Tibial artery (tissue), 4 donors: ENCODE measurements around the gene SYNE1.

Experiments used
- DNase-seq, 2 donors: peaks; one replicate each; pipeline ENCODE4 v3.0.0-alpha.2; 2019
- H3K27ac ChIP-seq, 2 donors: fragments of 200-600 bp; sonication (generic) in 1 of 2; 1 replicate in 1 of 2; 2 replicates in 1 of 2; pipeline ENCODE4 v1.5.1; 2018 to 2019; ENCODE audit warnings: mild to moderate bottlenecking in 1 of 2
- H3K27me3 ChIP-seq, 2 donors: fragments of 200-600 bp; sonication (generic) in 1 of 2; one replicate each; pipeline versions ENCODE4 v1.5.1 to v1.6.0; 2016 to 2019
- H3K36me3 ChIP-seq, 3 donors: fragments of 200-600 bp; sonication (generic) in 2 of 3; one replicate each; pipeline ENCODE4 v1.5.1; 2016 to 2019; ENCODE audit warnings: mild to moderate bottlenecking in 2 of 3
- H3K4me1 ChIP-seq, 4 donors: fragments of 200-600 bp; sonication (generic) in 2 of 4; 1 replicate in 3 of 4; 2 replicates in 1 of 4; pipeline ENCODE4 v1.5.1; 2016 to 2019
- H3K4me3 ChIP-seq, 2 donors: fragments of 200-600 bp; sonication (generic) in 1 of 2; 1 replicate in 1 of 2; 2 replicates in 1 of 2; pipeline ENCODE4 v1.5.1; 2018 to 2019; ENCODE audit warnings: mild to moderate bottlenecking in 2 of 2
- H3K9me3 ChIP-seq, 3 donors: fragments of 200-600 bp; sonication (generic) in 1 of 3; one replicate each; pipeline ENCODE4 v1.5.1; 2016 to 2019
- intact Hi-C: fragments of 100-400 bp; cut with DNase I; formaldehyde crosslinking; loops from one replicate; pipeline ENCODE4 v1.15.0; 2023; ENCODE audit warnings: low total_unique reads
- TF ChIP-seq, protein P1 (sequence below), 2 experiments: fragments of 200-600 bp in 1 of 2; fragments of 450-650 bp in 1 of 2; IDR thresholded peaks; one replicate each; pipeline ENCODE4 v1.5.1; 2017 to 2019; ENCODE audit warnings: antibody characterized with exemption in 2 of 2, mild to moderate bottlenecking in 1 of 2, moderate library complexity in 1 of 2

SYNE1 gene

DNA sequence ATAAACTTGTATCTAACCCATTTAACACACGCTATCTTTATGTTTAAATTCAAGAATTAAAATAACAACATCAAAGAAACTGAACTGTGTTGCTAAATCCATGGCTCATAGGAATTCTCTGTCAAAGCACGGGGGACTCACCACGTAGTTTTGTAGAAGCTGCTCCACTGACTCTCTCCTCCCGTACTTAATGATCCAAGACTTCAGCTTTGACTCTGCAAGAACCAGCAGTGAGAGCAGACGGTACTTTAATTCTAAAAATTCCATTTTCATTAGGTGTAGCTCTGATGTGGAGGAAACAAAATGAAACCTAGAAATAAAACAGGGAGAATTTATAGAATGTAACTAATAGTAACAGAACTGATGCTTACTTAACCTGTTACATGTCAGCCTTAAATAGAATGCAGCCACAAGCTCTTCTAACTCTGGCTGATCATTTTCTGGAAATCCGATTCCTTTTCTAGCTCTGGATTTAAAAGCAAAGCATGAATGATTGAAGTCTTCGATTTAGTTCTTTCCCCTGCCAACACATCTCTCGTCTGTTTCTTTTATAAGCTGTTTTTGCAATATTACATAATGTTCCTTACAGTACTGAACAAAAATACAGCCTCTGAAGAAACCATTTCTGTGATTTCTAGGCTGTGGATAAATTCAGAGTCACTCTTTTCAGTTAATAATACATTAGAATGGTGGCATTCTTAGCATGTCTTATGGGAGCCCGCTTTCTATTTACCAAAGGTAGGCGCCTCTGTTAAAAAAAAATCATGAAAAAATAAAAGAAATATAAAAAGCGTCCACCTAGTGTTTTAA lies 165.5 kb downstream of the SYNE1 start:
- intact Hi-C loops, result no loop called here
- Histone ChIP-seq H3K9me3 (no peaks in the 10 kb centered on the region), H3K27ac (peak overlapping the region; percentile 39 to 40), H3K4me3 (peak overlapping the region; percentile 41 to 48), H3K27me3 (no peaks in the 10 kb centered on the region), H3K4me1 (peaks cover 0 to 8% (median 0%) of the 10 kb centered on the region in 4 donors), H3K36me3 (no peaks in the 10 kb centered on the region)
- DNase-seq, result no peak
- TF ChIP-seq, protein P1, sequence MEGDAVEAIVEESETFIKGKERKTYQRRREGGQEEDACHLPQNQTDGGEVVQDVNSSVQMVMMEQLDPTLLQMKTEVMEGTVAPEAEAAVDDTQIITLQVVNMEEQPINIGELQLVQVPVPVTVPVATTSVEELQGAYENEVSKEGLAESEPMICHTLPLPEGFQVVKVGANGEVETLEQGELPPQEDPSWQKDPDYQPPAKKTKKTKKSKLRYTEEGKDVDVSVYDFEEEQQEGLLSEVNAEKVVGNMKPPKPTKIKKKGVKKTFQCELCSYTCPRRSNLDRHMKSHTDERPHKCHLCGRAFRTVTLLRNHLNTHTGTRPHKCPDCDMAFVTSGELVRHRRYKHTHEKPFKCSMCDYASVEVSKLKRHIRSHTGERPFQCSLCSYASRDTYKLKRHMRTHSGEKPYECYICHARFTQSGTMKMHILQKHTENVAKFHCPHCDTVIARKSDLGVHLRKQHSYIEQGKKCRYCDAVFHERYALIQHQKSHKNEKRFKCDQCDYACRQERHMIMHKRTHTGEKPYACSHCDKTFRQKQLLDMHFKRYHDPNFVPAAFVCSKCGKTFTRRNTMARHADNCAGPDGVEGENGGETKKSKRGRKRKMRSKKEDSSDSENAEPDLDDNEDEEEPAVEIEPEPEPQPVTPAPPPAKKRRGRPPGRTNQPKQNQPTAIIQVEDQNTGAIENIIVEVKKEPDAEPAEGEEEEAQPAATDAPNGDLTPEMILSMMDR (IDR thresholded peaks at IDR 0.05), result no peak

DNA sequence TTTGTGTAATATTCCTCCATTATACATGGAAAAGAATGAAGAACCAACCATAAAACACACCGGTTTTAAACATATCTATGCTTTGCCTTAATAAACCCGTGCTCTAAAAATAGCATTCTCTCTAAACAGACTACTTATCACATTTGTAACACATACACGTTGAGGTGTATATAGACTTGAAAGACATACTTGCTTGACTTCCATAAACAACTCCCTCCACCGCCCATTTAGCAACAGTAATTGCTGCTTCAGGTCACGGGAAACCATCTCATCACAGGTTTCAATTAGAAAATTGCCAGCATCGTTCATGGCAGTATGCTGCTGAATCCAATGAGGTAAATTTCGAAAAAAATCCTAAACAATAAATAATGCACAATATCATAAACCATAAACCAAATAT lies 174.0 kb downstream of the SYNE1 start:
- no peaks in the 10 kb centered on the region for H3K4me1 ChIP-seq
- no peaks in the 10 kb centered on the region for H3K9me3 ChIP-seq
- no peaks in the 10 kb centered on the region for H3K36me3 ChIP-seq
- no peak for DNase-seq
- intact Hi-C loops, result no loop called here
- no peaks in the 10 kb centered on the region for H3K27me3 ChIP-seq
- peak overlapping the region in 1 of 2 donors; percentile 17 for H3K4me3 ChIP-seq
- H3K27ac ChIP-seq, result no peak overlapping the region
- TF ChIP-seq, protein P1 (IDR thresholded peaks at IDR 0.05), result no peak

DNA sequence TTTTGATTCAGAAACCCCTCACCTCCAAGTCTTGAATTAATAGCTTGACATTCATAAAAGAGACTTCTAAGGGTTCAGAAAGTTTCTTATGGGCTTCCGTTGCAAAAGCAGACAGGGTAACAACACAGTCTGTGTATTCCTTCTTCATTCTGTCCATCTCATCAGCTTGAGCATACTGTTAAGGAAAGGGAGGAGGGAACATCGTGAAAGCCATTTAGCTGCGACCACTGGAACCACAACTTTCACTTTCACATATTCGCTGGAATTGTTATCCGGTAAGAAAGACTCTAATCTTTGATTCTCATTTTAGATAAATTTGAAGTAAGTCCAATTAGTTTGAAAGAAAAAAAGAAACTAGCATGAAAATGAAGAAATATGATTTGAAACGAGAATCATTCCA lies 174.4 kb downstream of the SYNE1 start:
- Histone ChIP-seq H3K27me3 (no peaks in the 10 kb centered on the region), H3K9me3 (no peaks in the 10 kb centered on the region), H3K4me3 (peak overlapping the region in 1 of 2 donors; percentile 17), H3K4me1 (no peaks in the 10 kb centered on the region), H3K27ac (no peak overlapping the region), H3K36me3 (no peaks in the 10 kb centered on the region)
- TF ChIP-seq, protein P1 (IDR thresholded peaks at IDR 0.05), result no peak
- DNase-seq, result no peak
- intact Hi-C loops, result no loop called here

DNA sequence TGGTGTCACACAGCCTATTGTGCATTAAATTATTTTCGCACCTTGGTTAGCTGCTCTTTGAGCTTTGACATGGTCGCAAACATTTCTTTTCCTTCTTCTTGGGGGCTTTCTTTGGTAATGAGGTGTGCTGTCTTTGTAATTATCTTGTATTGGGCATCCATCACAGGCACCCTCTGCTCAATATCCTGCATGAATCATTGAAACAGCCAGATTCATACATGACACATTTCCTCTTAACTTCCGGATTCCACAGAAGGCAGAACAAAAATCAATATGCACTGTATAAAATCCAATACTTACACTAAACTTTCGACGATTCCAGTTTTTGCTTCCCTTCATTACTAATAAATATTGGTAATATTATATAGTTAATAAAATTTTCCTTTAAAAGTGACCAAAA lies 175.6 kb downstream of the SYNE1 start:
- no peaks in the 10 kb centered on the region for H3K4me1 ChIP-seq
- TF ChIP-seq, protein P1 (IDR thresholded peaks at IDR 0.05), result no peak
- H3K27me3 ChIP-seq, result no peaks in the 10 kb centered on the region
- no peaks in the 10 kb centered on the region for H3K9me3 ChIP-seq
- no peak overlapping the region for H3K4me3 ChIP-seq
- intact Hi-C loops, result no loop called here
- no peak for DNase-seq
- H3K27ac ChIP-seq, result no peak overlapping the region
- H3K36me3 ChIP-seq, result no peaks in the 10 kb centered on the region

DNA sequence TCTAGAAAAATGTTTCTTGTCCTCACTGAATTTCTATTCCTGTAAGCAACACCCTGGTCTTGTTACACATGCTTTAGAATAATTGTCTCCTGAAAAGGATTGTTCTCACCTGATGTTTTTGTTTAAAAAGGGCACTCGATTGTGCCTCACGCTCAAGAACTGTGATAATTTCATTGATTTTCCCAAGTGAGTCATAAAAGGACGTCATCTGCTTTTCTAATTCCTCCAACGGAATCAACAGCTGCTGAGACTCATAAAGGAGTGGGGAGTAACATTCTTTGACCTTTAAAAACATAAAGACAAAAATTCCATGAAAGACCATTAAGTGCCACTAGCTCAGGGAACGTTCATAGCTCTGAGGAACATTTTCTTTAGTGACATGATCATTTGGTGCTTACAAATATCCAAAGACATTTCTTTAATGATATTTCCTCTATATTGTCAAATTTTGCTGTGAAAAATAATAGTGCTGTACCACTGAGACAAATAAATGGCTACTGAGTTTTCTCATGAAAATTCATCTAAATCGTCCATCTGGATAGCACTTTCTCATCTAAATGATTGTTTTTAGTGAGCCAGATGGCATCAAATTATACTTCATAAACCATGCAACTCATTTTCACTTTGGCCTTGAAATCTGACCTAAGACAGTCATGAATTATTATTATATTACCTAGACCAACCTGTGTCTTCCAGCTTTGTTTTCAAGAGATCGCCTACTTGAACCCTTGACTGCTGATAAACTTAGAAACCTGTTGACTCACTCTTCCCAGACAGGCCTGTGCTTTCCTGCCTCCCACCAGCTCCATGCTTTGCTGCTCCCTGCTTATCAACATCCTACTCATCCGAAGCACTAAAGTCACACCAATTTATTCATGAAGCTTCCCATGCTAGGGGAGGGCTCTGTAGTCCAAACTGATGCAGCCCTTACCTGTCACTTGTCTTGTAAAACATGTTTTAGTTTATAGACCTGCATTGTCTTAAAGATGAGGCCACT lies 178.2 kb downstream of the SYNE1 start:
- no peak overlapping the region for H3K27ac ChIP-seq
- H3K4me1 ChIP-seq, result no peaks in the 10 kb centered on the region
- H3K27me3 ChIP-seq, result no peaks in the 10 kb centered on the region
- H3K4me3 ChIP-seq, result no peak overlapping the region
- no peaks in the 10 kb centered on the region for H3K9me3 ChIP-seq
- DNase-seq, result no peak
- intact Hi-C loops, result no loop called here
- TF ChIP-seq, protein P1 (IDR thresholded peaks at IDR 0.05), result no peak
- H3K36me3 ChIP-seq, result no peaks in the 10 kb centered on the region
